ENCODE data around the gene PCNT. TPM values are rescaled to one million over a fixed set of nuclear protein-coding genes. Genes with fewer than 3 reads are reported as not detected.

Gene PCNT
- polyA plus RNA-seq, 1 donor from 2014 or later, result 28.2 TPM

DNA sequence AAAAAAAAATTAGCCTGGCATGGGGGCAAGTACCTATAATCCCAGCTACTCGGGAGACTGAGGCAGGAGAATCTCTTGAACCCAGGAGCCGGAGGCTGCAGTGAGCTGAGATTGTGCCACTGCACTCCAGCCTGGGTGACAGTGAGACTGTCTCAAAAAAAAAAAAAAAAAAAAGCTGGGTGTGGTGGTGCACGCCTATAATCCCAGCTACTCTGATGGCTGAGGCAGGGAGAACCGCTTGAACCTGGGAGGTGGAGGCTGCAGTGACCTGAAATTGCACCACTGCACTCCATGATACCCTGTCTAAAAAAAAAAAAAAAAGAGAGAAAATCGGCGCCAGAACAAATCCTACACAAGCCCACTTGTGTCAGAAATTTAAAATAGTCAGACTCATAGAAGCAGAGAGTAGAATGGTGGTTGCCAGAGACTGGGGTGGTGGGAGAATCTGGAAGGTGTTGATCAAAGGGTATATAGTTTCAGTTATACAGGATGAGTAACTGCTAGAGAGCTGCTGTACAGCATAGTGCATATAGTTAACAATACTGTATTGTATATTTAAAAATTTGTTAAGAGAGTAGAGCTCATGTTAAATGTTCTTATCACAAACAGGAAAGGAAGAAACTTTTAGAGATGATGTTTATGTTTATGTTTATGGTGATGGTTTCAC, 144.3 kb downstream of the PCNT start:
- Histone ChIP-seq H3K79me2 (replicated peaks; ENCODE audit: insufficient read depth, low read length) (peaks cover 3% of the 10 kb centered on the region), H4K20me1 (ENCODE audit: insufficient read depth) (no peaks in the 10 kb centered on the region), H3K36me3 (ENCODE audit: insufficient read depth, low read length) (no peaks in the 10 kb centered on the region), H3K9ac (ENCODE audit: low read length) (no peak overlapping the region), H3F3A (ENCODE audit: insufficient read depth, low read length, poor library complexity, severe bottlenecking) (no peaks in the 10 kb centered on the region), H3K27ac (ENCODE audit: low read length) (no peak overlapping the region), H3K4me3 (ENCODE audit: low read length) (no peak overlapping the region), H3K27me3 (ENCODE audit: insufficient read depth, low read depth, low read length) (no peaks in the 10 kb centered on the region), H3K9me2 (ENCODE audit: insufficient read depth, low read length) (no peaks in the 10 kb centered on the region), H2AFZ (ENCODE audit: low read depth, low read length) (no peak overlapping the region), H3K4me2 (ENCODE audit: low read length) (no peak overlapping the region), H3K9me3 (ENCODE audit: low read length) (no peaks in the 10 kb centered on the region)
- no peak for TF ChIP-seq SMC3 (conservative IDR thresholded peaks at IDR 0.05; ENCODE audit: poor library complexity)

DNA sequence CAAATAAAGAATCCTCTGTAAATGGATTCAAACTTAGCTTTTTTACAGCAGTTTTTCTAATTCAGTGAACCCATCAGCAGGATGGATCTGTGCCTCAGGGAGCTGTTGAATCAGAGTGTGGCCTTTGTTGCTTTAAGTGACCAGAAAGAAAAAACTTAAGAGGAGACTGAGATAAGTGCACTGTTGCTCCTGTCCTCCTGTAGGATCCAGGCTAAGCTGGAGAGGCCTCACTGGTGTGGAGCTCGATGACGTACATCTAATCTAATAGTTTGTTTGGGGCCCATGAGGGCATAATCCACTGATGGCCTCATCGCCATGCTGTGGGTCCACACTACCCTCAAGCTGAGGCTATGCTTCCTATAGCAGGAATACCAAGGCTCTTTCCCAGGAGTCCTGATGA, 145.3 kb downstream of the PCNT start:
- Histone ChIP-seq H3K9ac (ENCODE audit: low read length) (no peak overlapping the region), H3K9me2 (ENCODE audit: insufficient read depth, low read length) (no peaks in the 10 kb centered on the region), H3K4me2 (ENCODE audit: low read length) (no peak overlapping the region), H2AFZ (ENCODE audit: low read depth, low read length) (no peak overlapping the region), H3F3A (ENCODE audit: insufficient read depth, low read length, poor library complexity, severe bottlenecking) (no peaks in the 10 kb centered on the region), H3K36me3 (ENCODE audit: insufficient read depth, low read length) (no peaks in the 10 kb centered on the region), H3K4me3 (ENCODE audit: low read length) (no peak overlapping the region), H3K79me2 (replicated peaks; ENCODE audit: insufficient read depth, low read length) (no peaks in the 10 kb centered on the region), H3K27ac (ENCODE audit: low read length) (no peak overlapping the region), H3K9me3 (ENCODE audit: low read length) (no peaks in the 10 kb centered on the region), H4K20me1 (ENCODE audit: insufficient read depth) (no peaks in the 10 kb centered on the region), H3K27me3 (ENCODE audit: insufficient read depth, low read depth, low read length) (no peaks in the 10 kb centered on the region)
- TF ChIP-seq EZH2 (IDR thresholded peaks at IDR 0.05; ENCODE audit: borderline replicate concordance, insufficient read depth, low read length, poor library complexity, severe bottlenecking) (no peak), RAD21 (conservative IDR thresholded peaks at IDR 0.05) (no peak), POLR2AphosphoS5 (IDR thresholded peaks at IDR 0.05) (no peak)
- TF ChIP-seq, protein P1, sequence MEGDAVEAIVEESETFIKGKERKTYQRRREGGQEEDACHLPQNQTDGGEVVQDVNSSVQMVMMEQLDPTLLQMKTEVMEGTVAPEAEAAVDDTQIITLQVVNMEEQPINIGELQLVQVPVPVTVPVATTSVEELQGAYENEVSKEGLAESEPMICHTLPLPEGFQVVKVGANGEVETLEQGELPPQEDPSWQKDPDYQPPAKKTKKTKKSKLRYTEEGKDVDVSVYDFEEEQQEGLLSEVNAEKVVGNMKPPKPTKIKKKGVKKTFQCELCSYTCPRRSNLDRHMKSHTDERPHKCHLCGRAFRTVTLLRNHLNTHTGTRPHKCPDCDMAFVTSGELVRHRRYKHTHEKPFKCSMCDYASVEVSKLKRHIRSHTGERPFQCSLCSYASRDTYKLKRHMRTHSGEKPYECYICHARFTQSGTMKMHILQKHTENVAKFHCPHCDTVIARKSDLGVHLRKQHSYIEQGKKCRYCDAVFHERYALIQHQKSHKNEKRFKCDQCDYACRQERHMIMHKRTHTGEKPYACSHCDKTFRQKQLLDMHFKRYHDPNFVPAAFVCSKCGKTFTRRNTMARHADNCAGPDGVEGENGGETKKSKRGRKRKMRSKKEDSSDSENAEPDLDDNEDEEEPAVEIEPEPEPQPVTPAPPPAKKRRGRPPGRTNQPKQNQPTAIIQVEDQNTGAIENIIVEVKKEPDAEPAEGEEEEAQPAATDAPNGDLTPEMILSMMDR (IDR thresholded peaks at IDR 0.05; ENCODE audit: poor library complexity, severe bottlenecking), result no peak

DNA sequence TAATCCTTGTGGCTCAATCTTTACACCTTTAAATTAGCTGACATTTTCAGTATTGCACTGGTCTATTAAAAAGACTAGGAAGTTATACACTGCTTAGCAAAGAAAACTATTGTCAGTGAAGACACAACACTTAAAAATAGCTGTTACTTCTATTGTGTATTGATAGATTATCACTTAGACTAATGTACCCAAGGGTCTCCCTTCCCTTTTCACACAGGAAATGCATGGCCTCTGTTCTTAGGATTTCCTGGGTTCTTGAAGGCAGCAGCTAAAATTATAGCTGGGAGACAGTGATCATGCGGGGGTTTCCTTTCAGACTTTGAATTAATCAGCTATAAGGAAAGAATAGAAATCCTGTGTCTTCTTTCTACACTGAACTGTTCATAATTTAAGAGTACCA, 147.6 kb downstream of the PCNT start:
- Histone ChIP-seq H3K27me3 (ENCODE audit: insufficient read depth, low read depth, low read length) (no peaks in the 10 kb centered on the region), H3K9ac (ENCODE audit: low read length) (no peak overlapping the region), H3K79me2 (replicated peaks; ENCODE audit: insufficient read depth, low read length) (no peaks in the 10 kb centered on the region), H3F3A (ENCODE audit: insufficient read depth, low read length, poor library complexity, severe bottlenecking) (no peaks in the 10 kb centered on the region), H3K9me3 (ENCODE audit: low read length) (no peaks in the 10 kb centered on the region), H3K9me2 (ENCODE audit: insufficient read depth, low read length) (no peaks in the 10 kb centered on the region), H3K4me3 (ENCODE audit: low read length) (no peak overlapping the region), H3K4me2 (ENCODE audit: low read length) (no peak overlapping the region), H4K20me1 (ENCODE audit: insufficient read depth) (no peaks in the 10 kb centered on the region), H3K36me3 (ENCODE audit: insufficient read depth, low read length) (no peaks in the 10 kb centered on the region), H3K27ac (ENCODE audit: low read length) (no peak overlapping the region), H2AFZ (ENCODE audit: low read depth, low read length) (no peak overlapping the region)
- TF ChIP-seq RAD21 (conservative IDR thresholded peaks at IDR 0.05), result no peak
- TF ChIP-seq TAF1 (IDR thresholded peaks at IDR 0.05; ENCODE audit: low read depth), result no peak
- TF ChIP-seq MXI1 (conservative IDR thresholded peaks at IDR 0.05; ENCODE audit: poor library complexity, severe bottlenecking), result no peak
- TF ChIP-seq, protein P1 (IDR thresholded peaks at IDR 0.05; ENCODE audit: poor library complexity, severe bottlenecking), result no peak
- TF ChIP-seq EP300 (conservative IDR thresholded peaks at IDR 0.05; ENCODE audit: poor library complexity, severe bottlenecking), result no peak
- TF ChIP-seq, protein P2, sequence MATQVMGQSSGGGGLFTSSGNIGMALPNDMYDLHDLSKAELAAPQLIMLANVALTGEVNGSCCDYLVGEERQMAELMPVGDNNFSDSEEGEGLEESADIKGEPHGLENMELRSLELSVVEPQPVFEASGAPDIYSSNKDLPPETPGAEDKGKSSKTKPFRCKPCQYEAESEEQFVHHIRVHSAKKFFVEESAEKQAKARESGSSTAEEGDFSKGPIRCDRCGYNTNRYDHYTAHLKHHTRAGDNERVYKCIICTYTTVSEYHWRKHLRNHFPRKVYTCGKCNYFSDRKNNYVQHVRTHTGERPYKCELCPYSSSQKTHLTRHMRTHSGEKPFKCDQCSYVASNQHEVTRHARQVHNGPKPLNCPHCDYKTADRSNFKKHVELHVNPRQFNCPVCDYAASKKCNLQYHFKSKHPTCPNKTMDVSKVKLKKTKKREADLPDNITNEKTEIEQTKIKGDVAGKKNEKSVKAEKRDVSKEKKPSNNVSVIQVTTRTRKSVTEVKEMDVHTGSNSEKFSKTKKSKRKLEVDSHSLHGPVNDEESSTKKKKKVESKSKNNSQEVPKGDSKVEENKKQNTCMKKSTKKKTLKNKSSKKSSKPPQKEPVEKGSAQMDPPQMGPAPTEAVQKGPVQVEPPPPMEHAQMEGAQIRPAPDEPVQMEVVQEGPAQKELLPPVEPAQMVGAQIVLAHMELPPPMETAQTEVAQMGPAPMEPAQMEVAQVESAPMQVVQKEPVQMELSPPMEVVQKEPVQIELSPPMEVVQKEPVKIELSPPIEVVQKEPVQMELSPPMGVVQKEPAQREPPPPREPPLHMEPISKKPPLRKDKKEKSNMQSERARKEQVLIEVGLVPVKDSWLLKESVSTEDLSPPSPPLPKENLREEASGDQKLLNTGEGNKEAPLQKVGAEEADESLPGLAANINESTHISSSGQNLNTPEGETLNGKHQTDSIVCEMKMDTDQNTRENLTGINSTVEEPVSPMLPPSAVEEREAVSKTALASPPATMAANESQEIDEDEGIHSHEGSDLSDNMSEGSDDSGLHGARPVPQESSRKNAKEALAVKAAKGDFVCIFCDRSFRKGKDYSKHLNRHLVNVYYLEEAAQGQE (IDR thresholded peaks at IDR 0.05; ENCODE audit: borderline replicate concordance), result no peak
- no peak for TF ChIP-seq EZH2 (IDR thresholded peaks at IDR 0.05; ENCODE audit: borderline replicate concordance, insufficient read depth, low read length, poor library complexity, severe bottlenecking)
- no peak for TF ChIP-seq SMC3 (conservative IDR thresholded peaks at IDR 0.05; ENCODE audit: poor library complexity)
